Nephron (organoid): Measurements from ENCODE around the gene ESRRG.

Experiments
- H3K27ac Mint-ChIP-seq, 3 experiments: 2 replicates each; pipeline ENCODE4 v1.8.0; 2020; ENCODE audit warnings: mixed read lengths in 3 of 3, mild to moderate bottlenecking in 2 of 3, moderate library complexity in 1 of 3
- H3K27me3 Mint-ChIP-seq: 2 replicates; pipeline ENCODE4 v1.8.0; 2021; ENCODE audit warnings: low read depth, mild to moderate bottlenecking, moderate library complexity, mixed read lengths
- H3K36me3 Mint-ChIP-seq: 2 replicates; pipeline ENCODE4 v1.8.0; 2020; ENCODE audit warnings: low read depth, mixed read lengths
- H3K4me1 Mint-ChIP-seq: 2 replicates; pipeline ENCODE4 v1.8.0; 2020; ENCODE audit warnings: mixed read lengths
- H3K4me3 Mint-ChIP-seq, 3 experiments: 2 replicates each; pipeline ENCODE4 v1.8.0; 2020; ENCODE audit warnings: mild to moderate bottlenecking in 3 of 3, mixed read lengths in 3 of 3, moderate library complexity in 2 of 3
- H3K9me3 Mint-ChIP-seq: 2 replicates; pipeline ENCODE4 v1.8.0; 2020; ENCODE audit warnings: mixed read lengths
- CTCF ChIP-seq, 3 experiments: fragments of 200-600 bp; sonication (generic); IDR thresholded peaks; one replicate each; pipeline ENCODE4 v1.5.0; 2021; ENCODE audit warnings: antibody characterized with exemption in 3 of 3; ENCODE audit not compliant: unreplicated experiment in 3 of 3

ESRRG gene

GRCh38 chr1:216614011-216614934 is 109.0 kb downstream of the ESRRG start:
- TF ChIP-seq CTCF (IDR thresholded peaks at IDR 0.05; ENCODE audit: unreplicated experiment in 3 of 3), result no peak
- Mint-ChIP-seq H3K9me3 (no peaks in the 10 kb centered on the region), H3K27me3 (no peaks in the 10 kb centered on the region), H3K4me3 (no peak overlapping the region), H3K36me3 (no peaks in the 10 kb centered on the region), H3K27ac (no peak overlapping the region), H3K4me1 (peaks cover 23% of the 10 kb centered on the region)

GRCh38 chr1:216612291-216612690 is 110.9 kb downstream of the ESRRG start:
- no peak for TF ChIP-seq CTCF (IDR thresholded peaks at IDR 0.05; ENCODE audit: unreplicated experiment in 3 of 3)
- Mint-ChIP-seq H3K27ac (no peak overlapping the region), H3K9me3 (no peaks in the 10 kb centered on the region)

GRCh38 chr1:216607067-216607697 is 116.0 kb downstream of the ESRRG start:
- no peak overlapping the region for H3K4me3 Mint-ChIP-seq
- H3K9me3 Mint-ChIP-seq, result no peaks in the 10 kb centered on the region
- H3K4me1 Mint-ChIP-seq, result peaks cover 24% of the 10 kb centered on the region
- no peaks in the 10 kb centered on the region for H3K27me3 Mint-ChIP-seq
- TF ChIP-seq CTCF (IDR thresholded peaks at IDR 0.05; ENCODE audit: unreplicated experiment in 3 of 3), result no peak
- no peaks in the 10 kb centered on the region for H3K36me3 Mint-ChIP-seq
- H3K27ac Mint-ChIP-seq, result no peak overlapping the region

More at GRCh38 chr1:216612291-216612690, 110.9 kb downstream of the ESRRG start:
- Mint-ChIP-seq H3K27me3 (no peaks in the 10 kb centered on the region), H3K36me3 (no peaks in the 10 kb centered on the region), H3K4me1 (peaks cover 23% of the 10 kb centered on the region), H3K4me3 (no peak overlapping the region)

- Mint-ChIP-seq H3K4me3 (no peak overlapping the region), H3K36me3 (no peaks in the 10 kb centered on the region), H3K9me3 (no peaks in the 10 kb centered on the region), H3K4me1 (peaks cover 34% of the 10 kb centered on the region), H3K27ac (no peak overlapping the region), H3K27me3 (no peaks in the 10 kb centered on the region)
- TF ChIP-seq CTCF (IDR thresholded peaks at IDR 0.05; ENCODE audit: unreplicated experiment in 3 of 3), result no peak
Observed at GRCh38 chr1:216606047-216606637, 117.1 kb downstream of the ESRRG start.

GRCh38 chr1:216604771-216605170 is 118.5 kb downstream of the ESRRG start:
- Mint-ChIP-seq H3K36me3 (no peaks in the 10 kb centered on the region), H3K27me3 (no peaks in the 10 kb centered on the region), H3K4me1 (peaks cover 40% of the 10 kb centered on the region), H3K4me3 (no peak overlapping the region), H3K9me3 (no peaks in the 10 kb centered on the region), H3K27ac (peak overlapping the region in 1 of 3 experiments; percentile 0)
- TF ChIP-seq CTCF (IDR thresholded peaks at IDR 0.05; ENCODE audit: unreplicated experiment in 3 of 3), result no peak
